Bronchial epithelial cell (primary cell): ENCODE measurements around the gene RRP9. TPM values are rescaled to one million over a fixed set of nuclear protein-coding genes. Genes with fewer than 3 reads are reported as not detected.
A peak's percentile ranks its signal among the peaks of the same experiment; 100 is the strongest.

Source experiments
- DNase-seq: peaks from one replicate; pipeline ENCODE4 v3.0.0-alpha.2; 2010; ENCODE audit warnings: low read depth
- FAIRE-seq: peaks from 2 replicates; lab custom pipeline; 2011; peaks lifted over from hg19 to GRCh38; lab: Jason Lieb, UNC
- H3K27me3 ChIP-seq: 2 replicates; pipeline ENCODE4 v1.5.1; 2011; ENCODE audit warnings: low read length; ENCODE audit not compliant: control insufficient read depth, insufficient read depth
- H3K36me3 ChIP-seq: 2 replicates; pipeline ENCODE4 v1.5.1; 2011; ENCODE audit warnings: low read length; ENCODE audit not compliant: control insufficient read depth, insufficient read depth
- H3K4me3 ChIP-seq: 2 replicates; pipeline ENCODE4 v1.5.1; 2011; ENCODE audit warnings: mild to moderate bottlenecking, low read depth, low read length, control low read depth
- total RNA-seq: library from RNA; depleted of rRNA; stranded (reverse); fragments of >200 nt; gene quantifications from 2 replicates; pipeline ENCODE4 v1.2.1, GENCODE V29; 2014
- TF ChIP-seq, protein P1 (sequence below): IDR thresholded peaks from 2 replicates; pipeline ENCODE4 v1.5.1; 2011; ENCODE audit warnings: mild to moderate bottlenecking, moderate library complexity, low read length, control low read depth, inconsistent platforms; ENCODE audit not compliant: insufficient read depth, severe bottlenecking

The RRP9 gene
- total RNA-seq, 1 donor from 2014 or later: 70.8 TPM

DNA sequence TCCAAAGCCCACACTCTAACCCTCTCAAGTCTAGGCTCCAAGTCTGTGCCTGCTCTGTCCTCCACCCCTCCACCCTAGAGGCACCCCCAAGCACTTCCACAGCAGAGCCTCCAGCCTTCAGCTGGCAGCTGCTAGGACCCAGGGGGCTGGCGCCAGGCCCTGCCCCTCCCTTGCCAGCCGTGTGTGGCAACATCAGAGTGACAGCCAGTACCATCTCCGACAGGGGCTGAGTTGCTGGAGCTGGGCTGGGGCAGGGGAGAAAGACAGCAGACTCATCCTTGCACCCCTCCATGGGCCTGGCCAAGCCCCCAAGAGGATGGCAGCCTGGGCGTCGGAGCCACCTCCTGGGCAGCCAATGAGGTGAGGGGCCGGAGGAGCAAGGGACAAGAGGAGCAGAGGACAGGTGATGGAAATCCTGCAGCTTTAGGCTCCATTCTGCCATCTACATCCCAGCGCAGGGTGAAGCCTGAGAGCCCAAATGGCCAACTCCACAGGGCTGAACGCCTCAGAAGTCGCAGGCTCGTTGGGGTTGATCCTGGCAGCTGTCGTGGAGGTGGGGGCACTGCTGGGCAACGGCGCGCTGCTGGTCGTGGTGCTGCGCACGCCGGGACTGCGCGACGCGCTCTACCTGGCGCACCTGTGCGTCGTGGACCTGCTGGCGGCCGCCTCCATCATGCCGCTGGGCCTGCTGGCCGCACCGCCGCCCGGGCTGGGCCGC lies 13.6 kb upstream of the RRP9 start, which contains the start of gene GPR62:
GPR62 (plus strand) TSS at position 207 of the 718 bp plus-strand sequence; CDS start at position 479, 272 bp downstream.
- DNase-seq (no peak), FAIRE-seq (no peak)
- TF ChIP-seq, protein P1, sequence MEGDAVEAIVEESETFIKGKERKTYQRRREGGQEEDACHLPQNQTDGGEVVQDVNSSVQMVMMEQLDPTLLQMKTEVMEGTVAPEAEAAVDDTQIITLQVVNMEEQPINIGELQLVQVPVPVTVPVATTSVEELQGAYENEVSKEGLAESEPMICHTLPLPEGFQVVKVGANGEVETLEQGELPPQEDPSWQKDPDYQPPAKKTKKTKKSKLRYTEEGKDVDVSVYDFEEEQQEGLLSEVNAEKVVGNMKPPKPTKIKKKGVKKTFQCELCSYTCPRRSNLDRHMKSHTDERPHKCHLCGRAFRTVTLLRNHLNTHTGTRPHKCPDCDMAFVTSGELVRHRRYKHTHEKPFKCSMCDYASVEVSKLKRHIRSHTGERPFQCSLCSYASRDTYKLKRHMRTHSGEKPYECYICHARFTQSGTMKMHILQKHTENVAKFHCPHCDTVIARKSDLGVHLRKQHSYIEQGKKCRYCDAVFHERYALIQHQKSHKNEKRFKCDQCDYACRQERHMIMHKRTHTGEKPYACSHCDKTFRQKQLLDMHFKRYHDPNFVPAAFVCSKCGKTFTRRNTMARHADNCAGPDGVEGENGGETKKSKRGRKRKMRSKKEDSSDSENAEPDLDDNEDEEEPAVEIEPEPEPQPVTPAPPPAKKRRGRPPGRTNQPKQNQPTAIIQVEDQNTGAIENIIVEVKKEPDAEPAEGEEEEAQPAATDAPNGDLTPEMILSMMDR: no peak

DNA sequence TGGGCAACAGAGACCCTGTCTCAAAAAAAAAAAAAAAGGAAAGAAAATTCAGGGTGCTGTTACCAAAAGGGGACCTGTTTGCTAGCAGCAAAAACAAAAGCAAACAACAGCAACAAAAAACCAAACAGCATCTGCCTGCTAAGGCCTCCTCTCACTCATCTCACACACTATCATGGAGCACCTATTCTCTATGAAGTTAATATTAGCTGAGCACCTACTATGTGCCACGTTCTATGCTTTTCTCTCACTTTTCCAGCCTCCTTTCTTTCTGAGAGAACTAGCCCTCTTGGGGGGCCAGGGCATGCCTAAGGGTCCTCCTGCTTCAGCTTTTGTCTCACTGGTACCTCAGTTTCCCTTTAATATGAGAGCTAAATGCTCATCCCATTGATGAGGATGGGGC lies 13.0 kb upstream of the RRP9 start:
- H3K27me3 ChIP-seq: peaks cover 7% of the 10 kb centered on the region
- FAIRE-seq (no peak), DNase-seq (no peak)
- peaks cover 1% of the 10 kb centered on the region for H3K36me3 ChIP-seq
- no peak overlapping the region for H3K4me3 ChIP-seq
- TF ChIP-seq, protein P1: no peak

More for the DNA sequence above, 13.6 kb upstream of the RRP9 start, which contains the start of gene GPR62:
- peak within 1 kb of the TSS; percentile 23 for H3K4me3 ChIP-seq
- H3K27me3 ChIP-seq: peaks cover 7% of the 10 kb centered on the region
- H3K36me3 ChIP-seq: peaks cover 1% of the 10 kb centered on the region

DNA sequence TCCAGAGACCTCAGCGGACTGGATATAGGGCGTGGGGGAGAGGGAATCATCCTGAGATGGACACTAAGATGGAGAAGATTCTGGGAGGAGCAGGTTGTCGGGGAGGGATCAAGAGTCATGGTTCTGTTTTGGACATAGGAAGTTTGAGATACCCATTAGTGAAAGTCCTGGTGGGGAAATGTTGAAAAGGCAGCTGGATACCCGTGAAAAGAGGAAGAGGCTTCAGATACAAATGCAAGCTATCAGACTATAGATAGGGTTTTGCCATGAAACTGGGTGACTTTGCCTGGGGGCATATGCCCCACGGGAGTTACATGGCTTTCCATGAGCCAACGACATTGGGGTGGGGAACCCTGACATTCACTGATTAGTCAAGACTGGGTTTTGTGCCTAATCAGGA lies 12.4 kb upstream of the RRP9 start:
- Histone ChIP-seq H3K4me3 (no peak overlapping the region), H3K36me3 (no peaks in the 10 kb centered on the region), H3K27me3 (peaks cover 7% of the 10 kb centered on the region)
- TF ChIP-seq, protein P1: no peak
- DNase-seq (no peak), FAIRE-seq (peak; percentile 36)

DNA sequence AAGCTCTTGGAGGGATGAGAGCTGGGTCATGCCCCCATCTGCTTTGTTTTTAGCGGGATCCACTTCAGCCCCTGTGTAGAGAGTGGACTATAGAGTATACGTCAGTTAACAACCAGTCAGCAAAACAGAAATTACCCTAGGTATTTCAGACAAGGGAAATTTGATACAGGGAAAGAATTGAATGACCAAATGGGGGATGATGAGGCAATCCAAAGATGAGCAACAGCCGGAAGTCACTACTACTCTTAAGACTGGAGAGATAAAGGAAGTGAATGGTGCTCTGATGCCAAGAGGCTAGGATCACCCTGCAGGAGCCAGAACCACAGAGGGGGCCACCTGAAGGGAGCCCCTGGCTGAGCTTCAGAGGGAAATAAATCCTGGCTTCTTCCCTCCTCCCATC lies 11.7 kb upstream of the RRP9 start:
- no peaks in the 10 kb centered on the region for H3K36me3 ChIP-seq
- peaks cover 7% of the 10 kb centered on the region for H3K27me3 ChIP-seq
- TF ChIP-seq, protein P1: no peak
- DNase-seq: peak; percentile 89
- peak; percentile 94 for FAIRE-seq
- H3K4me3 ChIP-seq: no peak overlapping the region

DNA sequence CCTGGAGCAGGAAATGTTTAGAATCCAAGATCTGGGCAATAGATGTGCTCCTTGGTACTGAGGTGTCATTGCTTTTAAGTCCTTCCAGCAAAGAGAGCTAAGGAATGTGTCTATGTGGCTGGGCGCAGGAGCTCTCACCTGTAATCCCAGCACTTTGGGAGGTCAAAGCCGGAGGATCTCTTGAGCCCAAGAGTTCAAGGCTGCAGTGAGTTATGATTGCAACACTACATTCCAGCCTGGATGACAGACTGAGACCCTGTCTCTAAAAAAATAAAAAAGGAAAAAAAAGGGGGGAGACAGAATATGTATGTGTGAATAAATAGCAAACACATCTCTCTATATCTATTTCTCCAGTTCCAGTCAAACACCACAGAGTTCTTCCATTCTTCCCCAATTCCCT lies 9.2 kb upstream of the RRP9 start:
- Histone ChIP-seq H3K36me3 (no peaks in the 10 kb centered on the region), H3K27me3 (peaks cover 7% of the 10 kb centered on the region), H3K4me3 (no peak overlapping the region)
- TF ChIP-seq, protein P1: no peak
- FAIRE-seq (no peak), DNase-seq (no peak)

DNA sequence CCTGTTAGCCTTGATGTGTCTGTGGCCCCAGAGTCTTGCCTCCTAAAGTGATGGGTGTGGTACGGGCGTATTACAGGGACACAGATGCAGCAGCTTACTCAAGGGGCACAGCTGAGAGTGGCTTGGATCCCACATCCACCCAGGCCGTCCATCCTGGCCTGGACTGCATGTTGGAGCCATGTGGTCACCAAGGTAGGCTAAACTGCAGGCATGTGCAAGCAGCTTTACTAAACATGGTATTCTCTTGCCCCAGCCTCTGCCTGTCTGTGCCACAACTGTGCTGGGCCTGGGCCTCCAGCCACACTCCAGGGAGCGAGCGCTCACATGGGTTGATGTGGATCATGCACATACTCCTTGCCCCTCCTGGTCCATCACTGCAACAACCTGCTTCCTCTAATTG lies 7.4 kb upstream of the RRP9 start:
- no peaks in the 10 kb centered on the region for H3K36me3 ChIP-seq
- TF ChIP-seq, protein P1: no peak
- FAIRE-seq: peak; percentile 13
- H3K27me3 ChIP-seq: no peaks in the 10 kb centered on the region
- DNase-seq: no peak
- H3K4me3 ChIP-seq: no peak overlapping the region
